HG02973 (cell line): Measurements from ENCODE around the gene RFESD.
"Not testable (repeated sequence)": the region's sequence is repeated elsewhere in the genome, so short reads cannot be mapped to it uniquely, and the experiment has no call there.

ENCODE experiments used
- ATAC-seq: cut with Tn5 transposase; IDR thresholded peaks from one replicate; pipeline ENCODE4 v1.9.1; 2021; ENCODE audit warnings: moderate library complexity; ENCODE audit not compliant: unreplicated experiment

RFESD gene

GRCh38 chr5:95706196-95706595 is 59.6 kb downstream of the RFESD start:
- not testable (repeated sequence) for ATAC-seq

- no peak for ATAC-seq
Observed at GRCh38 chr5:95707055-95707454, 60.5 kb downstream of the RFESD start.
